ENCODE measurements around the gene TMEM86A. TPM values are rescaled to one million over a fixed set of nuclear protein-coding genes. Genes with fewer than 3 reads are reported as not detected.

Gene TMEM86A
- total and polyA plus RNA-seq, 2 of the 8 experiments (the other 6 are each of a cell fraction or from before 2014, with no cell fraction given), result 1.5 to 1.7 TPM

- no peak overlapping the region for H2BK15ac ChIP-seq (ENCODE audit: low read length)
- ChIA-PET POLR2A (ENCODE audit: partially characterized antibody) (interaction anchor here (1.0 to 1.3 kb wide), 3 partner anchors 10 to 16 kb away, joined by 3 to 5 read pairs (median 4); no protein-coding TSS in a partner anchor), CTCF (ENCODE audit: partially characterized antibody) (interaction anchor here (0.7 to 2.9 kb wide), 10 partner anchors 9 to 588 kb away, joined by 3 to 15 read pairs (median 6); no protein-coding TSS in a partner anchor)
- H2BK12ac ChIP-seq (ENCODE audit: low read depth, low read length), result no peak overlapping the region
- no peaks in the 10 kb centered on the region for H3K79me2 ChIP-seq (ENCODE audit: control insufficient read depth in 1 of 2, insufficient read depth in 2 of 2, low read length in 2 of 2)
- no peak overlapping the region for H4K8ac ChIP-seq (ENCODE audit: extremely low read depth, insufficient read depth, low read length)
- H3K4me2 ChIP-seq (ENCODE audit: insufficient read depth in 1 of 2, low read depth in 2 of 2, low read length in 2 of 2), result no peak overlapping the region
- no peaks in the 10 kb centered on the region for H3K79me1 ChIP-seq (ENCODE audit: low read depth, low read length)
- no peak overlapping the region for H3K27ac ChIP-seq (ENCODE audit: low read depth, low read length)
- H2AFZ ChIP-seq (ENCODE audit: low read length), result no peak overlapping the region
- H3K4me3 ChIP-seq (ENCODE audit: extremely low read depth in 1 of 4, insufficient read depth in 2 of 4, low read depth in 3 of 4, low read length in 4 of 4), result no peak overlapping the region
- peaks cover 8% of the 10 kb centered on the region; the same call in 1 of the 2 replicates for H3K23me2 ChIP-seq (ENCODE audit: low read depth, low read length)
- no peak overlapping the region for H4K91ac ChIP-seq (replicated peaks; ENCODE audit: insufficient read length, low read length)
- H3K18ac ChIP-seq (ENCODE audit: extremely low read depth, low read length), result no peak overlapping the region
- H3K56ac ChIP-seq (replicated peaks; ENCODE audit: insufficient read length, low read depth, low read length), result no peak overlapping the region
- no peaks in the 10 kb centered on the region for H4K20me1 ChIP-seq (replicated peaks in 1 of 2; ENCODE audit: control insufficient read depth in 1 of 2, insufficient read depth in 2 of 2, low read length in 2 of 2)
- FAIRE-seq (no peak), DNase-seq (ENCODE audit: low read depth in 1 of 2, low spot score in 2 of 2) (no peak)
- no peak overlapping the region for H3K4ac ChIP-seq (replicated peaks; ENCODE audit: insufficient read length, low read depth, low read length)
- H3K23ac ChIP-seq (ENCODE audit: insufficient read length), result no peak overlapping the region
- no peak overlapping the region for H4K5ac ChIP-seq (ENCODE audit: insufficient read length, low read depth, low read length)
- H3K14ac ChIP-seq (ENCODE audit: insufficient read length), result no peak overlapping the region
- peaks cover 0 to 10% (median 5%) of the 10 kb centered on the region in 4 experiments; a peak in 4 of 7 replicates for H3K27me3 ChIP-seq (replicated peaks in 1 of 4; ENCODE audit: control insufficient read depth in 3 of 4, extremely low read depth in 1 of 4, insufficient read depth in 3 of 4, low read length in 3 of 4)
- no peak overlapping the region for H3K9ac ChIP-seq (replicated peaks in 1 of 4; ENCODE audit: extremely low read depth in 1 of 4, low read depth in 3 of 4, low read length in 3 of 4)
- 78% methylated on average over 5 of the region's 5 CpGs; no CpG with 5 or more reads in 1 of the 2 experiments for WGBS, 2 experiments (ENCODE audit: extremely low coverage in 1 of 2, insufficient coverage in 1 of 2, insufficient read length in 1 of 2, insufficient replicate concordance in 2 of 2, low coverage in 1 of 2, low lambda C conversion rate in 2 of 2, missing lambda C conversion rate in 1 of 2)
- H2BK120ac ChIP-seq (replicated peaks; ENCODE audit: low read depth, low read length), result no peak overlapping the region
- H3K36me3 ChIP-seq (ENCODE audit: control insufficient read depth in 2 of 4, insufficient read depth in 4 of 4, low read length in 3 of 4), result no peaks in the 10 kb centered on the region
- peaks cover 0 to 4% (median 2%) of the 10 kb centered on the region in 4 experiments; a peak in 3 of 7 replicates for H3K4me1 ChIP-seq (replicated peaks in 1 of 4; ENCODE audit: control insufficient read depth in 3 of 4, insufficient read depth in 4 of 4, low read length in 3 of 4)
- no peak overlapping the region for H2BK5ac ChIP-seq (ENCODE audit: low read depth, low read length)
- no peak overlapping the region for H2AK5ac ChIP-seq (ENCODE audit: low read depth, low read length)
- H3K9me3 ChIP-seq (ENCODE audit: insufficient read depth in 2 of 2, low read depth in 1 of 2, low read length in 1 of 2), result no peaks in the 10 kb centered on the region
- H2BK20ac ChIP-seq (ENCODE audit: low read length), result no peak overlapping the region
- no peak for TF ChIP-seq ATF2 (IDR thresholded peaks at IDR 0.05; ENCODE audit: low read length)
- TF ChIP-seq TBP (IDR thresholded peaks at IDR 0.05; ENCODE audit: low read depth, low read length), result no peak
- no peak for TF ChIP-seq CHD2 (IDR thresholded peaks at IDR 0.05; ENCODE audit: low read length)
- TF ChIP-seq ATF3 (IDR thresholded peaks at IDR 0.05; ENCODE audit: insufficient read depth, low read depth, low read length), result no peak
- no peak for TF ChIP-seq SP2 (IDR thresholded peaks at IDR 0.05; ENCODE audit: low read length)
- TF ChIP-seq SAP30 (IDR thresholded peaks at IDR 0.05; ENCODE audit: insufficient read depth, insufficient replicate concordance, low read length), result no peak
- TF ChIP-seq E2F6 (IDR thresholded peaks at IDR 0.05), result no peak
- TF ChIP-seq EZH2 (IDR thresholded peaks at IDR 0.05; ENCODE audit: low read depth, low read length, severe bottlenecking), result no peak
- TF ChIP-seq TEAD4 (IDR thresholded peaks at IDR 0.05; ENCODE audit: low read depth, low read length), result no peak
- no peak for TF ChIP-seq POLR2AphosphoS5 (IDR thresholded peaks at IDR 0.05; ENCODE audit: low read depth, low read length)
These were observed 5.6 kb downstream of the TMEM86A start for GRCh38 chr11:18704045-18704645.
